Keratinocyte (primary cell): ENCODE results near the gene KDM7A. TPM values are rescaled to one million over a fixed set of nuclear protein-coding genes. Genes with fewer than 3 reads are reported as not detected.

Source experiments
- DNase-seq: peaks from one replicate; pipeline ENCODE4 v3.0.0-alpha.2; 2011; ENCODE audit warnings: low read depth, missing footprints, low spot score
- FAIRE-seq: peaks from 2 replicates; lab custom pipeline; 2011; peaks lifted over from hg19 to GRCh38; lab: Jason Lieb, UNC
- H2AFZ ChIP-seq: 2 replicates; pipeline ENCODE4 v1.6.0; 2012; ENCODE audit warnings: low read length, control low read depth, inconsistent platforms; ENCODE audit not compliant: control insufficient read depth
- H3K27ac ChIP-seq: 2 replicates; pipeline ENCODE4 v1.5.1; 2011; ENCODE audit warnings: low read length; ENCODE audit not compliant: control insufficient read depth, insufficient read depth
- H3K27me3 ChIP-seq: 3 replicates; pipeline ENCODE4 v1.6.0; 2011; ENCODE audit warnings: low read length; ENCODE audit not compliant: control insufficient read depth, insufficient read depth; ENCODE audit errors: extremely low read depth
- H3K36me3 ChIP-seq, 2 experiments: 2 replicates in 1 of 2; 3 replicates in 1 of 2; pipeline ENCODE4 v1.5.1; 2011; ENCODE audit warnings: low read length in 2 of 2, mild to moderate bottlenecking in 1 of 2; ENCODE audit not compliant: control insufficient read depth in 2 of 2, insufficient read depth in 2 of 2; ENCODE audit errors: extremely low read depth in 1 of 2
- H3K4me1 ChIP-seq: 3 replicates; pipeline ENCODE4 v1.5.1; 2011; ENCODE audit warnings: low read length; ENCODE audit not compliant: control insufficient read depth, insufficient read depth; ENCODE audit errors: extremely low read depth
- H3K4me2 ChIP-seq: 3 replicates; pipeline ENCODE4 v1.6.0; 2011; ENCODE audit warnings: low read depth, low read length; ENCODE audit not compliant: control insufficient read depth, insufficient read depth; ENCODE audit errors: extremely low read depth
- H3K4me3 ChIP-seq, 3 experiments: fragments of 200-600 bp in 1 of 3; sonication (generic) in 1 of 3; 2 replicates in 2 of 3; 3 replicates in 1 of 3; pipeline ENCODE4 v1.5.1; 2011 to 2016; ENCODE audit warnings: low read length in 3 of 3, mild to moderate bottlenecking in 3 of 3, control low read depth in 2 of 3, inconsistent platforms in 1 of 3, low read depth in 1 of 3, mixed read lengths in 1 of 3, mixed run types in 1 of 3, moderate library complexity in 1 of 3; ENCODE audit not compliant: control insufficient read depth in 2 of 3, insufficient read depth in 2 of 3; ENCODE audit errors: extremely low read depth in 1 of 3
- H3K79me2 ChIP-seq: 2 replicates; pipeline ENCODE4 v1.6.0; 2012; ENCODE audit warnings: low read length; ENCODE audit not compliant: control insufficient read depth, insufficient read depth
- H3K9ac ChIP-seq: 3 replicates; pipeline ENCODE4 v1.6.0; 2011; ENCODE audit warnings: low read length; ENCODE audit not compliant: control insufficient read depth, insufficient read depth; ENCODE audit errors: extremely low read depth
- H3K9me1 ChIP-seq: 3 replicates; pipeline ENCODE4 v1.6.0; 2011; ENCODE audit warnings: low read length; ENCODE audit not compliant: control insufficient read depth, insufficient read depth; ENCODE audit errors: extremely low read depth
- H3K9me3 ChIP-seq: 2 replicates; pipeline ENCODE4 v1.5.1; 2012; ENCODE audit warnings: low read depth, low read length; ENCODE audit not compliant: control insufficient read depth
- H4K20me1 ChIP-seq: 3 replicates; pipeline ENCODE4 v1.6.0; 2011; ENCODE audit warnings: low read length; ENCODE audit not compliant: control insufficient read depth, insufficient read depth; ENCODE audit errors: extremely low read depth
- CTCF ChIP-seq, 3 experiments: IDR thresholded peaks in 1 of 3; conservative IDR thresholded peaks in 1 of 3; optimal IDR thresholded peaks in 1 of 3; 2 replicates in 2 of 3; 3 replicates in 1 of 3; pipeline versions ENCODE3 to v1.5.1; 2011; ENCODE audit warnings: low read length in 3 of 3, mild to moderate bottlenecking in 3 of 3, moderate library complexity in 2 of 3, control low read depth in 1 of 3, inconsistent platforms in 1 of 3; ENCODE audit not compliant: insufficient read depth in 2 of 3; ENCODE audit errors: extremely low read depth in 1 of 3
- EZH2 ChIP-seq: IDR thresholded peaks from one replicate; pipeline ENCODE4 v1.6.1; 2012; ENCODE audit warnings: inconsistent platforms, mild to moderate bottlenecking, low read length, moderate library complexity
- dilution Hi-C: fragments of 300-500 bp; cut with MboI; formaldehyde crosslinking; loops from one replicate; pipeline ENCODE4 v1.7.0; 2020; ENCODE audit warnings: low sequenced_read_pairs; ENCODE audit not compliant: extremely low pct_ligation_motif_present
- polyA plus RNA-seq, 5 experiments: library from polyadenylated mRNA; depleted of rRNA in 3 of 5; stranded (reverse) in 3 of 5; stranded (forward) in 1 of 5; unstranded in 1 of 5; fragments of >200 nt; gene quantifications; 1 replicate in 1 of 5; 2 replicates in 3 of 5; 3 replicates in 1 of 5; pipeline versions ENCODE4 v1.2.1 to v1.2.3, GENCODE V29; 2011 to 2012; ENCODE audit warnings: missing spikeins in 2 of 5, low read depth in 1 of 5, low replicate concordance in 1 of 5

Gene KDM7A
- polyA plus RNA-seq, 1 donor (not counting 4 experiments of a cell fraction or from before 2014, with no cell fraction given) = 3.3 TPM

- no peak overlapping the region for H3K9ac ChIP-seq
- no peak overlapping the region for H3K4me3 ChIP-seq
- FAIRE-seq (no peak), DNase-seq (no peak)
- TF ChIP-seq EZH2 (no peak), CTCF (optimal IDR thresholded peaks at IDR 0.05 in 1 of 3, IDR thresholded peaks at IDR 0.05 in 1 of 3, conservative IDR thresholded peaks at IDR 0.05 in 1 of 3; ENCODE audit: extremely low read depth in 1 of 3, insufficient read depth in 2 of 3, low read length in 3 of 3) (no peak)
- no peaks in the 10 kb centered on the region for H4K20me1 ChIP-seq
- H3K27ac ChIP-seq = no peak overlapping the region
- H3K4me2 ChIP-seq = no peak overlapping the region
- no peaks in the 10 kb centered on the region for H3K36me3 ChIP-seq
- no peaks in the 10 kb centered on the region for H3K9me3 ChIP-seq
- dilution Hi-C loops = no loop called here
- peaks cover 12% of the 10 kb centered on the region for H3K4me1 ChIP-seq
- H3K79me2 ChIP-seq = no peaks in the 10 kb centered on the region
- no peaks in the 10 kb centered on the region for H3K27me3 ChIP-seq
- H2AFZ ChIP-seq = no peak overlapping the region
- no peaks in the 10 kb centered on the region for H3K9me1 ChIP-seq
Measured at GRCh38 chr7:140155428-140155827, 21.4 kb downstream of the KDM7A start.

GRCh38 chr7:140153666-140154161 lies 23.1 kb downstream of the KDM7A start:
- Histone ChIP-seq H2AFZ (no peak overlapping the region), H3K27me3 (no peaks in the 10 kb centered on the region), H3K36me3 (no peaks in the 10 kb centered on the region), H3K9me1 (no peaks in the 10 kb centered on the region), H4K20me1 (no peaks in the 10 kb centered on the region), H3K4me1 (peaks cover 10% of the 10 kb centered on the region), H3K79me2 (no peaks in the 10 kb centered on the region), H3K9me3 (no peaks in the 10 kb centered on the region), H3K4me3 (no peak overlapping the region), H3K27ac (no peak overlapping the region), H3K9ac (no peak overlapping the region), H3K4me2 (no peak overlapping the region)
- DNase-seq (no peak), FAIRE-seq (no peak)
- dilution Hi-C loops = no loop called here
- no peak for TF ChIP-seq CTCF (optimal IDR thresholded peaks at IDR 0.05 in 1 of 3, IDR thresholded peaks at IDR 0.05 in 1 of 3, conservative IDR thresholded peaks at IDR 0.05 in 1 of 3; ENCODE audit: extremely low read depth in 1 of 3, insufficient read depth in 2 of 3, low read length in 3 of 3)
- TF ChIP-seq EZH2 = no peak
